ENCODE data around the gene AHCY. TPM values are rescaled to one million over a fixed set of nuclear protein-coding genes. Genes with fewer than 3 reads are reported as not detected.

AHCY gene
- total RNA-seq, 2 donors from 2014 or later, result 73.2 to 85.4 TPM

DNA sequence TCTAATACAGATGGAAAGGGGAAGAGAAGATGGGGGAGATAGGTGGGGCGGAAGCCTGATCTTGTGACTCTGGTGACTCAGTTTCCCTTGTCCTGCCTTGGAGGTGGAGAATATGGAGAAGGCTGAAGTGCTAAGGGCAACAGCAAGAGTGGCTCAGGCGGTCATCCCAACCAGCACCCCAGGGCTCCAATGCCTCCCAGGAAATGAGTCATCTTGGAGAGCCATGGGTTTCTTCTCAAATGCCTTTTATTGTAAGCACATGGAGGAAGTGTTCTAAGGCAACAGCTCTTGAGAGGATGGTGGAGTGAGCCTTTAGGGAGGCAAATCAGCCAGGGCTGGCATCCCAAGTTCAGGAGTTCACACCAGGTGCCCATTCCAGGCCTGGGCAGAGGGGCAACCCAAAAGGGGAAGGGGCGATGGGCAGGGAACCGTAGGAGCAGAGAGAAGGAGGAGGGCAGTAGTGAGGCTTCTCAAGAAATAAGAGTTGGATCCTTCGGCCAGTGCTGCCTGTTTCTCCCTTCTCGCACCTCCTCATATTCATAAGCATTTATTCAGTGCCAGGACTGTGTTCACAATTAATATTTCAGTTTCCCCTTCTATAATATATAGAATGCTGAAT lies 13.2 kb upstream of the AHCY start:
- H3K36me3 ChIP-seq (replicated peaks in 1 of 2; ENCODE audit: insufficient read depth in 1 of 2, low read depth in 2 of 2), result no peaks in the 10 kb centered on the region
- H3K4me1 ChIP-seq, result peaks cover 16% of the 10 kb centered on the region
- DNase-seq (no peak), ATAC-seq (no peak)
- no peaks in the 10 kb centered on the region for H3K27me3 ChIP-seq
- TF ChIP-seq POLR2A (IDR thresholded peaks at IDR 0.05), result no peak
- TF ChIP-seq, protein P1, sequence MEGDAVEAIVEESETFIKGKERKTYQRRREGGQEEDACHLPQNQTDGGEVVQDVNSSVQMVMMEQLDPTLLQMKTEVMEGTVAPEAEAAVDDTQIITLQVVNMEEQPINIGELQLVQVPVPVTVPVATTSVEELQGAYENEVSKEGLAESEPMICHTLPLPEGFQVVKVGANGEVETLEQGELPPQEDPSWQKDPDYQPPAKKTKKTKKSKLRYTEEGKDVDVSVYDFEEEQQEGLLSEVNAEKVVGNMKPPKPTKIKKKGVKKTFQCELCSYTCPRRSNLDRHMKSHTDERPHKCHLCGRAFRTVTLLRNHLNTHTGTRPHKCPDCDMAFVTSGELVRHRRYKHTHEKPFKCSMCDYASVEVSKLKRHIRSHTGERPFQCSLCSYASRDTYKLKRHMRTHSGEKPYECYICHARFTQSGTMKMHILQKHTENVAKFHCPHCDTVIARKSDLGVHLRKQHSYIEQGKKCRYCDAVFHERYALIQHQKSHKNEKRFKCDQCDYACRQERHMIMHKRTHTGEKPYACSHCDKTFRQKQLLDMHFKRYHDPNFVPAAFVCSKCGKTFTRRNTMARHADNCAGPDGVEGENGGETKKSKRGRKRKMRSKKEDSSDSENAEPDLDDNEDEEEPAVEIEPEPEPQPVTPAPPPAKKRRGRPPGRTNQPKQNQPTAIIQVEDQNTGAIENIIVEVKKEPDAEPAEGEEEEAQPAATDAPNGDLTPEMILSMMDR (IDR thresholded peaks at IDR 0.05), result no peak
- H3K27ac ChIP-seq, result no peak overlapping the region
- intact Hi-C loops (cut with DNase I), result no loop called here
- no peak overlapping the region for H3K4me3 ChIP-seq
- WGBS, 2 donors, result 74 to 95% methylated on average over 6 of the region's 6 CpGs
- H3K9me3 ChIP-seq, result no peaks in the 10 kb centered on the region

DNA sequence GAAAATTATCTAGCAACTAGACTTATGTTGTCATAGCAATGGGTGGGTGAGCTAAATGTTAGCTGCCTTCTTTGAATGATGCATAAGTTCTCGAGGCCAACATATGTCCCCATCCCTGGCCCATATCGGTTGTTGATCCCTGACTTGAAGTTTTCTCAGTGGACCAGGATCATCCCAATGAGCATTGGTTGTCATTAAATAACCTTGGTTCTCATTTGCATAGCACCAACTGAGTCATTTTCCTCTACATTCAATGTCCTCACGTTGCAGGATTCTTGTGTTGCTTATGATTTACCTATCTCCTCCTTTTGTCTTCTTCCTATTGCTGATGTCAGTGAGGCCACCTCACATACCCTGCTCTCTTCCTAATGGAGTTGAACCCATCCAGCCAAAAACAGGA lies 12.1 kb upstream of the AHCY start:
- no peaks in the 10 kb centered on the region for H3K27me3 ChIP-seq
- H3K4me1 ChIP-seq, result peaks cover 24% of the 10 kb centered on the region
- intact Hi-C loops (cut with DNase I), result no loop called here
- H3K4me3 ChIP-seq, result no peak overlapping the region
- H3K9me3 ChIP-seq, result no peaks in the 10 kb centered on the region
- no peak for TF ChIP-seq POLR2A (IDR thresholded peaks at IDR 0.05)
- TF ChIP-seq, protein P1 (IDR thresholded peaks at IDR 0.05), result no peak
- DNase-seq (no peak), ATAC-seq (no peak)
- WGBS, 2 donors, result 78 to 79% methylated on average over 3 of the region's 3 CpGs
- H3K27ac ChIP-seq, result no peak overlapping the region
- H3K36me3 ChIP-seq (replicated peaks in 1 of 2; ENCODE audit: insufficient read depth in 1 of 2, low read depth in 2 of 2), result no peaks in the 10 kb centered on the region

DNA sequence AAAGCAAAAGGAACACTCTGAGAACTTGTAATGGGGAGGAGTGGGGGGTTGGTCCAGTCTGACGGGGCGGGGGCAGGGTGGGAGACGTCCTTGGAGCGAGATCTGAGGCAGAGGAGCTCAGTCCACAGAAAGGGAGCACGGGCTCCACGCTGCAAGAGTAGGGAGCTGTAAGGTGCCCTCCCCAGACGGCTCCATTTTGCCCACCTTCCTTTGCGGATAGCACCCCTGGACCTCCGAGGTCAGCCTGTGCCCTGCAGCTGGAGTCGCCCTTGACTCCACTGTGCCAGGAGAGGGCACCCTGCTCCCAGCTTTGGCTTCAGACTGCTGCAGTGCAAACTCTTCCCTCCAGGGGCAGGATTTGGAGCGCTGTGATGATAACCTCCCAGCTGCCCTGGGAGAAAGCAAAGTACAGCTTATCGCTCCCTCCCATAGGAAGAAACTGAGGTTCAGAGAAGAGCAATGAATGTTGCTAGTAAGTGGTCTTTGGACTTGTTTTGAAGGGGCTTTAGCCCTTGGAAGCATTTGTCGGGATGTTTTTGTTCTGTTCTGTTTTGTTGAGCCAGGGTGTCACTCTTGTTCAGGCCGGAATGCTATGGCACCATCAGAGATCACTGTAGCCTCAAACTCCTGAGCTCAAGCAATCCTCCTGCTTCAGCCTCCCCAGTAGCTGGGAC lies 9.5 kb upstream of the AHCY start:
- ATAC-seq (peak; percentile 95), DNase-seq (peak; percentile 88 to 91 (median 88))
- Histone ChIP-seq H3K36me3 (replicated peaks in 1 of 2; ENCODE audit: insufficient read depth in 1 of 2, low read depth in 2 of 2) (no peaks in the 10 kb centered on the region), H3K4me1 (peaks cover 24% of the 10 kb centered on the region), H3K27me3 (no peaks in the 10 kb centered on the region), H3K9me3 (no peaks in the 10 kb centered on the region), H3K4me3 (no peak overlapping the region), H3K27ac (no peak overlapping the region)
- 13 to 25% methylated on average over 4 to 14 of the region's 14 CpGs for WGBS, 2 donors
- TF ChIP-seq, protein P1 (IDR thresholded peaks at IDR 0.05), result peak; percentile 93 to 100 (median 99)
- TF ChIP-seq POLR2A (IDR thresholded peaks at IDR 0.05), result no peak
- intact Hi-C loops (cut with DNase I), result no loop called here

DNA sequence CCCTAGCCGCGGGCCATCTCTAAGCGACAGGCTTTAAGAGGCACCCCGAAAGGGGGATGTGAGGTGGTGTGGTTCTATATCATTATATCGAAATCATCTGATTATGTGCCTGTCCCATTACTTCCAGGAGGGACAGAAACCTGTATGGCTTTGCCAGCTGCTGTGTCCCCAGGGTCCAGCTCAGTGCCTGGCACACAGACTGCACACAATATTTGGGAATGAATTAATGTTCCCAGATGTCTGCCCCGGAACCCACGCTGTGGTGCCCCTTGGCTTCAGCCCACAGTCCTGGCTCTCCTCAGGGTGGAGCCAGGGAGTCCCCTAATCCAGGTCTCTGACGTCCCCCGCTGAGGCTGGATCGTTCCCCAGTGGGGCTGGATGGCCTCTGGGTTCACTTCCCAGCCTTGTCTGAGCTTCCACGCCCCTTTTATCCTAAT lies 8.9 kb upstream of the AHCY start:
- intact Hi-C loops (cut with DNase I), result no loop called here
- H3K27ac ChIP-seq, result no peak overlapping the region
- TF ChIP-seq, protein P1 (IDR thresholded peaks at IDR 0.05), result no peak
- no peak for TF ChIP-seq POLR2A (IDR thresholded peaks at IDR 0.05)

More for the DNA sequence above, 8.9 kb upstream of the AHCY start:
- Histone ChIP-seq H3K27me3 (no peaks in the 10 kb centered on the region), H3K4me3 (no peak overlapping the region), H3K9me3 (no peaks in the 10 kb centered on the region), H3K36me3 (replicated peaks in 1 of 2; ENCODE audit: insufficient read depth in 1 of 2, low read depth in 2 of 2) (no peaks in the 10 kb centered on the region), H3K4me1 (peaks cover 24% of the 10 kb centered on the region)
- WGBS, 2 donors, result 22% methylated on average over 11 of the region's 11 CpGs; no CpG with 5 or more reads in 1 of the 2 donors
- DNase-seq, result no peak
- peak; percentile 10 for ATAC-seq

Measured in body of pancreas (tissue), 4 donors.